Measurements from ENCODE around the gene TTC9C. TPM values are rescaled to one million over a fixed set of nuclear protein-coding genes. Genes with fewer than 3 reads are reported as not detected.

The TTC9C gene
- total RNA-seq, 1 experiment from 2014 or later = 33.3 TPM

GRCh38 chr11:62688491-62688890 is 39.8 kb upstream of the TTC9C start:
- POLR2A ChIA-PET = interaction anchor here (1.3 kb wide), 1 partner anchor 24 kb away, joined by 4 read pairs; the partner anchor contains the start of genes C11orf98 and CSKMT
- Histone ChIP-seq H3K9ac (ENCODE audit: low read length) (no peak overlapping the region), H3K4me3 (replicated peaks in 1 of 2; ENCODE audit: low read depth in 1 of 2, low read length in 2 of 2) (no peak overlapping the region)

More at GRCh38 chr11:62688491-62688890, 39.8 kb upstream of the TTC9C start:
- H3K36me3 ChIP-seq (ENCODE audit: control insufficient read depth in 1 of 2, insufficient read depth in 2 of 2, low read length in 2 of 2) = peaks cover 18 to 27% of the 10 kb centered on the region in 2 experiments; a peak in 3 of 4 replicates
- BruUV-seq (replicated peaks) = no TSS peak
- H4K20me1 ChIP-seq (ENCODE audit: insufficient read depth) = no peaks in the 10 kb centered on the region
- no peak for TF ChIP-seq CBX3 (IDR thresholded peaks at IDR 0.05; ENCODE audit: low read depth)
- no peak for TF ChIP-seq SRF (IDR thresholded peaks at IDR 0.05; ENCODE audit: low read depth)
- TF ChIP-seq CTCF (IDR thresholded peaks at IDR 0.05 in 2 of 3, conservative IDR thresholded peaks at IDR 0.05 in 1 of 3; ENCODE audit: borderline replicate concordance in 1 of 3, insufficient read depth in 1 of 3, low read depth in 2 of 3, low read length in 2 of 3) = no peak
- TF ChIP-seq CEBPB (IDR thresholded peaks at IDR 0.05; ENCODE audit: low read depth) = no peak
- TF ChIP-seq ATF3 (IDR thresholded peaks at IDR 0.05) = no peak
- TF ChIP-seq ZFX (IDR thresholded peaks at IDR 0.05) = no peak
- no peak for TF ChIP-seq EGR1 (IDR thresholded peaks at IDR 0.05; ENCODE audit: low read depth)
- TF ChIP-seq FOSL1 (IDR thresholded peaks at IDR 0.05; ENCODE audit: low read depth) = no peak
- TF ChIP-seq POLR2A (IDR thresholded peaks at IDR 0.05; ENCODE audit: borderline replicate concordance, extremely low read depth, insufficient read depth, insufficient read length) = no peak
- RAD21 ChIA-PET (ENCODE audit: low non-redundant PET in 1 of 2, low total read pairs in 2 of 2, uncharacterized antibody in 2 of 2, unreplicated experiment in 2 of 2) = no interaction called here
- DNase-seq (ENCODE audit: low read depth, low spot score) (no peak), ATAC-seq (no peak)
- H3K9me3 ChIP-seq (ENCODE audit: control insufficient read depth in 1 of 2, insufficient read depth in 1 of 2, low read depth in 1 of 2, low read length in 2 of 2) = no peaks in the 10 kb centered on the region
- no peaks in the 10 kb centered on the region for H3K9me2 ChIP-seq (ENCODE audit: insufficient read depth)
- H3K27ac ChIP-seq (ENCODE audit: low read depth, low read length) = no peak overlapping the region
- H2AFZ ChIP-seq (ENCODE audit: low read depth, low read length, poor library complexity, severe bottlenecking) = no peak overlapping the region
- no peaks in the 10 kb centered on the region for H3K27me3 ChIP-seq (ENCODE audit: insufficient read depth, low read length)
- no peaks in the 10 kb centered on the region for H3K79me2 ChIP-seq (ENCODE audit: insufficient read depth, low read length)
- H3K4me2 ChIP-seq (ENCODE audit: low read length) = no peak overlapping the region
- H3K4me1 ChIP-seq (ENCODE audit: control insufficient read depth in 1 of 2, insufficient read depth in 2 of 2, low read length in 2 of 2) = no peaks in the 10 kb centered on the region
- CTCF ChIA-PET = no interaction called here
- intact Hi-C loops (cut with micrococcal nuclease) = no loop called here

All from HCT116 (cell line).